Measurements from ENCODE around the gene MAGI2.

The MAGI2 gene

DNA sequence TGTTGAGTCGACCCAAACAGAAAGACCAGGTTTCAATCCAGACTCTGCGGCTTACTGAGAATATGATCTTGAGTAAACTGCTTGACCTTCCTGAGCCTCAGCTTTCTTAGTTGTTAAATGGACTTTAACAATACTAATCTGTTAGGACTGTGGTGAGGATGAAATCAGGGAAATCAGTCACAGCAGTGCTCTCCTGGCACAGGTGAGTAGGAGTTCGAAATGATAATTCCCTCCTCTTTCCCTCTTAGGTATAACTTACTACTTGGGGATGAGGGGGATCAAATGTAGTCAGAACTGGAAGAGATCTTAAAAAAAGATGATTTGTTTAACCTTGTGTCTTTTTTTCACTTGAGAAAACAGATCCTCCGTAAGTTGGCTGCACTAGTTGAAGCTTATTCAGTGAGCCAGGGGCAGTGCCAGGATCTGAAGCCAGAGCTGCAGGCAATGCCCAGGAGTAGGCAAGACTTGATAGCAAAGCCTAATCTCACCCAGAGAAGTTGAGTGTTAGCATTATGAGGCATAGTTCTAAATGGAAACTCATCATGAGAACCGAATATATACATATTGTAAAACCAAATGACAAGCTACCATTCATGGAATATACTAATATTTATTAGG lies 1.8 kb upstream of the MAGI2 start:
- Histone ChIP-seq H3K27me3 (replicated peaks) (no peaks in the 10 kb centered on the region), H3K27ac (no peak overlapping the region), H3K36me3 (replicated peaks) (no peaks in the 10 kb centered on the region), H3K4me3 (ENCODE audit: low read depth, low read length) (no peak overlapping the region)
- in situ Hi-C loops (cut with HindIII; ENCODE audit: low pct_ligation_motif_present, low sequenced_read_pairs): no loop called here
- DNase-seq: no peak
- no peak for TF ChIP-seq CTCF (IDR thresholded peaks at IDR 0.05; ENCODE audit: low read depth, low read length, missing control alignments)

- peak; percentile 22 for TF ChIP-seq CTCF (IDR thresholded peaks at IDR 0.05; ENCODE audit: low read depth, low read length, missing control alignments)
- peak overlapping the region; percentile 81 for H3K4me3 ChIP-seq (ENCODE audit: low read depth, low read length)
- no peaks in the 10 kb centered on the region for H3K27me3 ChIP-seq (replicated peaks)
- in situ Hi-C loops (cut with HindIII; ENCODE audit: low pct_ligation_motif_present, low sequenced_read_pairs): no loop called here
- H3K36me3 ChIP-seq (replicated peaks): no peaks in the 10 kb centered on the region
- peak overlapping the region; percentile 87 for H3K27ac ChIP-seq
- DNase-seq: peak; percentile 35
Observed at GRCh38 chr7:79454361-79454960, 994 bp upstream of the MAGI2 start.

- in situ Hi-C loops (cut with HindIII; ENCODE audit: low pct_ligation_motif_present, low sequenced_read_pairs): no loop called here
- H3K27ac ChIP-seq: peak overlapping the region; percentile 87
Observed at GRCh38 chr7:79453266-79453557, 255 bp downstream of the MAGI2 start.

DNA sequence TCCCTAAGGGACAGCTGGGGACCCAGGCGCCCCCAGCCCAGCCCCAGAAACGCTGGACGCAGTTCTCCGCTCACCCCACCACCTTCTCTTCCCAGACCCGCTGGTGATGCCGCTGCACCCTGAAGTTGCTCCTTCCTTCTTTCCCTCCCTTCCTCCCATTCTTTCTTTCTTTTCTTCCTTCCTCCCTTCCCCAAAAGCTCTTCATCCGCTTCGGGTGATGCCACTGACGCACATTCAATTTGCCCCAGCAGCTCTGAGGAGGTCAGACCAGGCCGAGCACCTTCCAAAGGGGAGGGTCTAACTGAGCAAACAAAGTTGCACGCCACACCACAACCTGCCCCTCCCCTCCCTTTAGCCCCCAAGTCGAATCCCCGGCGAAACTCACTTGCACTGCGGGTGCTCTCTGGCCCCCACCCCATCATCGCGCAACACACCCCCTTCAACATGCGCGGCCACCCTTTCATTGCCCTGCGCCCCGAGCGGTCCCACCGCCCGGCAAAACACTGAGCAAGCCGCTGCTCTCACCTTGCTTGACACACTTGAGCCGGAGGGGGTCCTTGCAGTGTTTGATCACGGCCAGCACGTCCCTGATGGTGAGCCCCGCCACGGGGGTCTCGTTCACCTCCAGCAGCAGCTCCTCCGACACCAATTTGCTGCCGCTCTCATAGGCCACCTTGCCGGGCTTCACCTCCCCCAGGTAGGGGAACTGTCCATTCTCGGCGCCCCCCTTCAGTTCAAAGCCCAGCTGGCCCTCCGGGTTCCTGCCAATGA lies 787 bp downstream of the MAGI2 start:
- in situ Hi-C loops (cut with HindIII; ENCODE audit: low pct_ligation_motif_present, low sequenced_read_pairs): no loop called here
- no peaks in the 10 kb centered on the region for H3K36me3 ChIP-seq (replicated peaks)
- H3K4me3 ChIP-seq (ENCODE audit: low read depth, low read length): peak overlapping the region; percentile 81
- TF ChIP-seq CTCF (IDR thresholded peaks at IDR 0.05; ENCODE audit: low read depth, low read length, missing control alignments): no peak
- DNase-seq: peak; percentile 3
- peak overlapping the region; percentile 87 for H3K27ac ChIP-seq
- H3K27me3 ChIP-seq (replicated peaks): no peaks in the 10 kb centered on the region

More at GRCh38 chr7:79453266-79453557, 255 bp downstream of the MAGI2 start:
- H3K4me3 ChIP-seq (ENCODE audit: low read depth, low read length): peak overlapping the region; percentile 81
- no peak for TF ChIP-seq CTCF (IDR thresholded peaks at IDR 0.05; ENCODE audit: low read depth, low read length, missing control alignments)
- DNase-seq: no peak
- no peaks in the 10 kb centered on the region for H3K27me3 ChIP-seq (replicated peaks)
- H3K36me3 ChIP-seq (replicated peaks): no peaks in the 10 kb centered on the region

- Histone ChIP-seq H3K4me3 (ENCODE audit: low read depth, low read length) (peak overlapping the region; percentile 81), H3K27ac (peak overlapping the region; percentile 87), H3K36me3 (replicated peaks) (no peaks in the 10 kb centered on the region), H3K27me3 (replicated peaks) (no peaks in the 10 kb centered on the region)
- DNase-seq: peak; percentile 71
- TF ChIP-seq CTCF (IDR thresholded peaks at IDR 0.05; ENCODE audit: low read depth, low read length, missing control alignments): no peak
- in situ Hi-C loops (cut with HindIII; ENCODE audit: low pct_ligation_motif_present, low sequenced_read_pairs): no loop called here
Observed at GRCh38 chr7:79452032-79452494, 1.4 kb downstream of the MAGI2 start.
